Stimulated activated effector memory CD8-positive, alpha-beta T cell treated with anti-CD3 and anti-CD28 coated beads, Interleukin-12 subunit alpha, Interleukin-12 subunit beta, amount 100 ng/mL, for 72 hours (primary cell): Measurements from ENCODE around the gene TMEM131.
A peak's percentile ranks its signal among the peaks of the same experiment; 100 is the strongest.
"Not testable (repeated sequence)": the region's sequence is repeated elsewhere in the genome, so short reads cannot be mapped to it uniquely, and the experiment has no call there.

Experiments used
- ATAC-seq: fragments of 150-1000 bp; cut with Tn5 transposase; 2 replicates; pipeline ENCODE4 v1.10.0; 2021
- DNase-seq, 2 donors: peaks; one replicate each; pipeline ENCODE4 v3.0.0; 2021 to 2022; ENCODE audit warnings: low spot score in 2 of 2
- H3K27ac Mint-ChIP-seq: one replicate; pipeline ENCODE4 v1.8.0; 2022; ENCODE audit warnings: mild to moderate bottlenecking, mixed read lengths
- H3K36me3 Mint-ChIP-seq: one replicate; pipeline ENCODE4 v1.8.0; 2022; ENCODE audit warnings: mild to moderate bottlenecking, mixed read lengths
- H3K4me1 Mint-ChIP-seq: one replicate; pipeline ENCODE4 v1.8.0; 2022; ENCODE audit warnings: mixed read lengths
- H3K4me3 Mint-ChIP-seq: one replicate; pipeline ENCODE4 v1.8.0; 2022; ENCODE audit warnings: mild to moderate bottlenecking, mixed read lengths
- H3K9me3 Mint-ChIP-seq: one replicate; pipeline ENCODE4 v1.8.0; 2022; ENCODE audit warnings: mixed read lengths

TMEM131 gene

DNA sequence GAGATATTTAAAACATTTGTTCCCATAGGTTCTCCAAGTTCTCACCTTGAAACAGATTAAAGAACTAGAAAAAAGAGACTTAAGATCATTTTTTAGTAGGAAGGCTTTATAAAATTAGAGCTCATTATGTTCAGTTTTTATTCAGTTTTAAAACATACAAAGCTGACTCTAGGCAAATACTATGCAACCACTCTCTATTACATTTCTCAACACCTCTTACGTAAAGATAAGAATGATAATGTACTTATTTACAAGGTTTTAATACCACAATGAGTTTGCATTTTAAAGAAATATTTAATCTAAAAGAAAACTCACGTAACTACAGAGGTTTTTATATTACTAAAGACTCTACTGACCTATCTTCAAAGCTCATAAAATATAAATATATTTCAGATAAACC lies 68.8 kb downstream of the TMEM131 start:
- ATAC-seq (no peak), DNase-seq (no peak)
- Mint-ChIP-seq H3K4me3 (no peak overlapping the region), H3K36me3 (peaks cover 44% of the 10 kb centered on the region), H3K4me1 (peaks cover 26% of the 10 kb centered on the region), H3K27ac (no peak overlapping the region), H3K9me3 (no peaks in the 10 kb centered on the region)

DNA sequence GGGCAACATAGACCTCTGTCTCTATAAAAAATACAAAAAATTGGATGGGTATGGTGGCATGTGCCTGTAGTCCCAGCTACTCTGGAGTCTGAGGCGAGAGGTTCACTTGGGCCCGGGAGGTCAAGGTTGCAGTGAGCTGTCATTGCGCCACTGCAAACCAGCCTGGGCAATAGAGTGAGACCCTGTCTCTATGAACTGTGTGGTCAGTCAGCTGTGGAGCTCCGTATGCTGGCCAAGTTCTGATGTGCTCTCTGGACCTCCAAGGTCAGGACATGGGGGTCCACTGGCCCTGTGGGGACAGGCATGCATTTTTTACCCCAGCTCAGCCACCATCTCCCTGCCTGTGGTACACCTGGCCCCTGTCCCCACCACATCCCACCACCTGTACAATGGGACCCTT lies 71.6 kb downstream of the TMEM131 start:
- ATAC-seq (no peak), DNase-seq (no peak)
- Mint-ChIP-seq H3K9me3 (no peaks in the 10 kb centered on the region), H3K4me1 (peaks cover 11% of the 10 kb centered on the region), H3K36me3 (peaks cover 50% of the 10 kb centered on the region), H3K27ac (no peak overlapping the region), H3K4me3 (no peak overlapping the region)

DNA sequence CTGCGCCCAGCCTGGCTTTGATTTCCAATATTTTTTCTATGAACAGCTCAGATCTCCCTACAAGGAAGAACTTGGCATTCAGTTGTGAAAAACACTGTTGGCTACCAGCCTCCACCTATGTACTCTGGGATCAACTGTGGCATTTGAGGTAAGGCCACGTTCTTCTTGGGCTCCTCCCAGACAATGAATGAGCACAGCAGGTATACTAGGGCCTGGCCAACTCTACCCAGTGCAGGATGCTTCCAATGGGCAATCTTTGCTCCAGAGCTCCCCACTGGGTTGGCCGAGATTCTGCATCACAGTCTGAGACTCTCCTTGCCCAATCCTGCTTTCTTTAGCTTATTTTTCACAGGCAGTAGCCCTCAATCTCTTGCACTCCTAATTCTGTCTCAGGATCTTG lies 75.9 kb downstream of the TMEM131 start:
- ATAC-seq (no peak), DNase-seq (no peak)
- Mint-ChIP-seq H3K4me1 (peaks cover 13% of the 10 kb centered on the region), H3K9me3 (no peaks in the 10 kb centered on the region), H3K27ac (no peak overlapping the region), H3K36me3 (peaks cover 30% of the 10 kb centered on the region), H3K4me3 (no peak overlapping the region)

DNA sequence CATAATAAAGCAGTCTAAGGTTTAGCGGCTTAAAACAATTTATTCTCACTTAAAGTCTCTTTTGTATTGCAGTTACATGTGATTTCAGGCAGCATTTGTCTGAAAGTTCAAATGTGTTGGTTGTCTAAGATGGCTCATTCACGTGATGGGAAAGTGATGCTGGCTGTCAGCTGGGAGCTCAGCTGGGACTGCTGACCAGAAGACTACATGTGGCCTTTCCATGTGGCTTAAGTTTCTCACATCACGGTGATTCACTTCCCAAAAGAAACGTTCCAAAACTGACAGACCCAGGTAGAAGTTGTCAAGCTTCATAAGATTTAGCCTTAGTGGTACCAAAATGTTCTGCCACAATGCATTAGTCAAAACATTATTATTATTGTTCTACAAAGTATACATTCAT lies 76.9 kb downstream of the TMEM131 start:
- Mint-ChIP-seq H3K27ac (no peak overlapping the region), H3K9me3 (no peaks in the 10 kb centered on the region), H3K36me3 (peaks cover 22% of the 10 kb centered on the region), H3K4me1 (peaks cover 22% of the 10 kb centered on the region), H3K4me3 (no peak overlapping the region)
- no peak for DNase-seq
- ATAC-seq = no peak

DNA sequence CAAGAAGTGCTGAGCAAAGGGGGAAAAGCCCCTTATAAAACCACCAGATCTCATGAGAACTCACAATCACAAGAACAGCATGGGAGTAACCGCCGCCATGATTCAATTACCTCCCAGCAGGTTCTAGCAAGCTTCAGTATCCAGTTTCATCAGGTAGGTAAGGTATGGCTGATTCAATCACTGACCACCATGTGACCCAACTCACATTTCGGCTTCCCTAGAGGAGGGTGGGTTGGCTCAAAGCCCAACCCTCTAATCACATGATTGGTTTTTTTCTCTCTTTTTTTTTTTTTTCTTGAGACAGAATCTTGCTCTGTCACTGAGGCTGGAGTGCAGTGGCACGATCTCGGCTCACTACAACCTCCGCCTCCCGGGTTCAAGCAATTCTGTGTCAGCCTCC lies 78.1 kb downstream of the TMEM131 start:
- H3K36me3 Mint-ChIP-seq = peaks cover 10% of the 10 kb centered on the region
- H3K4me3 Mint-ChIP-seq, ATAC-seq, H3K27ac Mint-ChIP-seq, H3K9me3 Mint-ChIP-seq, DNase-seq: not testable (repeated sequence)
- peaks cover 22% of the 10 kb centered on the region for H3K4me1 Mint-ChIP-seq

DNA sequence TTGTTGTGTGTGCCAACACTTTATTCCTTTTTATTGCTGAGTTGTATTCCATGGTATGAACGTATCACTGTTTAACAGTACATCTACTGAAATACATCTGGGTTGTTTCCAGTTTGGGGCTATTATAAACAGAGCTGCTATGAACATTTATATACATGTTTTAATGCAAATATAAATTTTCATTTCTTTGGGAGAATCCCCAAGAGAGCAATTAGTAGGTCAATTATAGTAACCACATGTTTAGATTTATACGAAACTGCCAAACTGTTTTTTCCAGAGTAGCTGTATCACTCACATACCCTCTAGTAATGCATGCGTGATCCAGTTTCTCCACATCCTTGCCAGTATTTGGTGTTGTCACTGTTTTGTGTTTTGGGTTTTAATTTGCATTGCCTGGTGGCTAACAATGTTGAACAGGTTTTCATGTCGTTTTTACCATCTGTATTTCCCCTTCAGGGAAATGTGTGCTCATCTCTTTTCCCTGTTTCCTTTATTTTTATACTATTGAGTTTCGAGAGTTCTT lies 81.0 kb downstream of the TMEM131 start:
- Mint-ChIP-seq H3K27ac (peak overlapping the region; percentile 49), H3K4me1 (peaks cover 33% of the 10 kb centered on the region), H3K4me3 (no peak overlapping the region), H3K36me3 (no peaks in the 10 kb centered on the region), H3K9me3 (no peaks in the 10 kb centered on the region)
- ATAC-seq = no peak
- DNase-seq = no peak

DNA sequence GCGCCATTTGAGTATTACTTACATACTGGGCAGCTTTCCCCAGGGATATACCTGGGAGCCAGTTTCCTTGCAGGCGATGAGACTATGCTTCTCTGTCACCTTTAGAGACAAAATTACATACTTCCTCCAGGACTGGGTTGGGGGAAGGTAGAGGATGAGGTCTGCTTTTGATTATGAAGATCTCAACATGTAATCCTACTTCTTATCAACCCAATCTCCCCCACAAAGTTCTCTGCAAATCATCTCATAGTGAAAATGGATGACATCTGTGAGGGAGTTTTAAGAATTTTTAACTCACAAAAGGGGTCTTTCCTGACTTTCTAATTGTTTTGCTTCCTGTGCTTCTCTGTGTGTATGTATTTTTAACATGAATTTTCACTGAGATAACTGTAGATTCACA lies 81.9 kb downstream of the TMEM131 start:
- H3K9me3 Mint-ChIP-seq = no peaks in the 10 kb centered on the region
- peak overlapping the region; percentile 49 for H3K27ac Mint-ChIP-seq
- DNase-seq (no peak), ATAC-seq (no peak)
- peaks cover 39% of the 10 kb centered on the region for H3K4me1 Mint-ChIP-seq
- H3K36me3 Mint-ChIP-seq = no peaks in the 10 kb centered on the region
- no peak overlapping the region for H3K4me3 Mint-ChIP-seq

DNA sequence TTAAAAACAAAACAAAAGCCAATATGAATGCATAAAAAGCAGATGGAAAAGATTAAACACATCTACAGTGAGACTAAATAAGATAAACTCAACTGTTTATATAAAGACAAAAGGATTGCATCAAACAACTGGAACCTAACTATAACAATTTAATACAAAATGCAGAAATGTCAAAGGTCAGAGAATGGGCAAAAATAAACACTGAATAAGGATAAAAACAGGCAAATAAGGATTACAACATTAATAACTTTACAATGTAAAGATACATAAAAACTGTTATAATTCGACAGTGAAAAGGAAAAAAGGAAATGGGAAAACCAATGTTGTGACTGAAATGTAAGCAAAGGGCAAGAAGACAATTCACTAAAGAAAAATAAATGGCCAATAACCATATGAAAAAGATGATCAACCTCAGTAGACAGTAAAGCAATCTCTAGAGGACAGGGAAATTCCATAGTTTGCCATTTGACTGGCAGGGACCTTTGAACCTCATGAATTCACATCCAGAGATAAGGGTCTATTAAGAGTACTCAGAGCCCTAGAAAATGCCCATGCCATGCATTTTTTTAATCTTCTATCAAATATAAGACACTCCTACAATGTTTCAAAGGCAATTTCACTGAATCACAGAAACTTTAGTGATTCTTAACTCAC lies 83.7 kb downstream of the TMEM131 start:
- no peak overlapping the region for H3K27ac Mint-ChIP-seq
- H3K36me3 Mint-ChIP-seq = no peaks in the 10 kb centered on the region
- H3K4me3 Mint-ChIP-seq = no peak overlapping the region
- H3K4me1 Mint-ChIP-seq = peaks cover 33% of the 10 kb centered on the region
- ATAC-seq (no peak), DNase-seq (no peak)
- no peaks in the 10 kb centered on the region for H3K9me3 Mint-ChIP-seq

DNA sequence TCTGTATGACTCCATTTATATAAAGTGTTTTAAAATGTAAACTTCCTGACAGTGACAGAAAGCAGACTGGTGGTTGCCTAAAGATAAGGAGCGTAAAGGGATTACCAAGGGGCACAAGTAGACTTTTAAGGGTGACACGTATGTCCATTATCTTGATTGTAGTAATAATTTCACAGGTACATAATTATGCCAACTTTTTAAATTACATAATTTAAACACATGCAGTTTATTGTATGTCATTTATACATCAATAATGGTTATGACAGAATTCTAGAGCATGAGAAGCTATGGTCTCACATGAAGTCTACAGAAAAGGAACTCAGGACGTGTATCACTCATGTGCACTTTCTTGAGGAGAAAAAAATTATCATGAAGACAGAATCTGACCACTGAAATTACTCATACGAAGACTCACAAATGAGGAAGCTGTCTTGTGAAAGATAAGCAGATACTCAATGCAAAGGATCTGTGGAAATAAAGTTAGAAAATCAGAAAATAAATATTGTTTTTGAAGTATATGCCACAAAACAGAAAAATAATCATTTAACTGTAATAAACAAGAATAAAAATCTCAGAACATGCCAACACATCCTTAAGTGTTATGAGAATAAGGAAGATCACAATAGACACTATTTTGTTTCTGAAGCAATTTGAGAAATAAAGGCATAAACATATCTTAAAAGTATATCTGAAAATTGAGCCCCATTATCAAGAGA lies 84.4 kb downstream of the TMEM131 start:
- ATAC-seq = peak; percentile 94
- peaks cover 5% of the 10 kb centered on the region for H3K36me3 Mint-ChIP-seq

DNA sequence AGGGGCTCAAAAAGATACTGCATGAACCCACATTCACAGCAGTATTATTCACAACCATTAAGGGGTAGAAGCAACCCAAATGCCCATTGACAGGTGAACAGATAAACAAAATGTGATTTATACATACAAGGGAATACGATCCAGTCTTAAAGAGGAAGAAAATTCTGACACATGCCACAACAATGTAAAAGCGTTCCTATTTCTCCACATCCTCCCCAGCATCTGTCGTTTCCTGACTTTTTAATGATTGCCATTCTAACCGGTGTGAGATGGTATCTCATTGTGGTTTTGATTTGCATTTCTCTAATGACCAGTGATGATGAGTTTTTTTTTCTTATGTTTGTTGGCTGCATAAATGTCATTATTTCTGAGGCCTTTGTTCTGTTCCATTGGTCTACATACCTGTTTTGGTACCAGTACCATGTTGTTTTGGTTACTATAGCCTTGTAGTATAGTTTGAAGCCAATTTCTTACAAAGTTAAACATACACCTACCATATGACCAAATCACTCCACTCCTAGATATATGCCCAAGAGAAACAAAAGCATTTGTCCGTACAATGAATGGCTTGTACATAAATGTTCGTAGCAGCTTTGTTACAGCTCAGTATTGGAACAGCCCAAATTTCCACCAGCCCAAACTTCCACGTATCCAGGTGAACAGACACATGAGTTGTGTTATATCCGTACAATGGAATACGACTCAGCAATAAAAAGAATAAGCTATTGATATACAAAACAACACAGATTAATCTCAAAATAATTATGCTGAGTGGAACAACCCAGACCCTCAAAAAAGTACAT lies 85.1 kb downstream of the TMEM131 start:
- Mint-ChIP-seq H3K9me3 (no peaks in the 10 kb centered on the region), H3K4me3 (no peak overlapping the region), H3K4me1 (peaks cover 36% of the 10 kb centered on the region), H3K27ac (no peak overlapping the region), H3K36me3 (peaks cover 5% of the 10 kb centered on the region)
- ATAC-seq (no peak), DNase-seq (no peak)

More for the DNA sequence above, 84.4 kb downstream of the TMEM131 start:
- no peak overlapping the region for H3K4me3 Mint-ChIP-seq
- H3K27ac Mint-ChIP-seq = no peak overlapping the region
- peaks cover 33% of the 10 kb centered on the region for H3K4me1 Mint-ChIP-seq
- no peaks in the 10 kb centered on the region for H3K9me3 Mint-ChIP-seq
- DNase-seq = no peak

DNA sequence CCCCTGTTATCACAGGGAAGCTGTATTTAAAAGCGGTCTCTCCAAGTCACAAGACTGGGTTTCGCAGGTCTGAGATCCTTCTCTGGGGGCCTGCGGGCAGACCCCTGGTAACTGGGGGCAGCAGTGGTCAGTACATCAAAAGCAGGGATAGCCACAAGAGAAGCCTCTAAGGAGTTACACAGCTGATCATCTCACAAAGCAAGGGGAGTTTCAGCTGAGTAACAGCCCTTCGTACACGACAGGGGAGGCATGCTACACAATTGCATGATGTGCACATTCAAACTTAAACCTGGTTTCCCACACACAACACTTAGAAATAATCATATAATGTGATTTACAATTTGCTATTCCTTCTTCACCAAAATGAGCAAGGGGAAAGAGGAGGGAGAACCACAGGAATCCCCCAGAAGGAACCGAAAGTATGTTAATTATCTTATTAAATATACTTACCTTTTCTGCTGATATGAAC lies 87.5 kb downstream of the TMEM131 start:
- peaks cover 26% of the 10 kb centered on the region for H3K4me1 Mint-ChIP-seq

DNA sequence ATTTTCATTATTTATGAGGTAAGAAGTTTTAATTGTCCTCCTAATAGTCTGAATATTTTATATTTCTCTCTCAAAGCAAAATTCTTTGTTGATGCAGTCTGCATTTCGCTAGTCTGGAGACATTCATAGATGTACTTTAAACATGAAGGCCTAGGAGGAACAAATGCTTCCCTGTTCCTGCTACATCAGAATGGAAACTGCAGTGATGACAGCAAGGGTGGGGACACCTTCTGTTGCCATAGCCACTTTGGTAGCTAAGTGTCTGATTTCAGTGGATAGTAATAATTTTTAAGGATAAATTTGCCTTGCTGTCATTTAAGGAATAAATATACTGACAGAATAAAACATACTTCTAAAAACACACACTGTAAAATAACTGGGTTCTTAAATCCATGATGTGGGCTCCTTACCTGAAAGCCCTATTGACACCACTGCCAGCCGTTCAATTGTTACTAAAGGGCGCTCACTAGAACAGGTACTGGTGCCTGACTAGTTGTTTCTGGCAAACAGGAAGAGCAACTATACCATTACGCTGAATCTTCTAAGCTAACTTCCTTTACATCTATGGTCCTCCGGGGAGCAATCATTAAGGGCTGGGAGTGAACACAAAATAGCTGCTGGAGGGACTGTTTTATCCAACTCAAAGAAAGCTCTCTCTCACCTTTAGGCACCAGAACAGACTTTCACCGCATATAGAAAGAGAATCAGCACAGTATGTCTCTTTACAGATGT lies 88.2 kb downstream of the TMEM131 start:
- H3K4me1 Mint-ChIP-seq = peaks cover 26% of the 10 kb centered on the region
- no peak overlapping the region for H3K27ac Mint-ChIP-seq
- no peak overlapping the region for H3K4me3 Mint-ChIP-seq
- peaks cover 30% of the 10 kb centered on the region for H3K36me3 Mint-ChIP-seq
- no peak for DNase-seq
- no peak for ATAC-seq
- H3K9me3 Mint-ChIP-seq = no peaks in the 10 kb centered on the region

More for the DNA sequence above, 87.5 kb downstream of the TMEM131 start:
- Mint-ChIP-seq H3K27ac (no peak overlapping the region), H3K4me3 (no peak overlapping the region), H3K36me3 (peaks cover 23% of the 10 kb centered on the region), H3K9me3 (no peaks in the 10 kb centered on the region)
- ATAC-seq (no peak), DNase-seq (no peak)

DNA sequence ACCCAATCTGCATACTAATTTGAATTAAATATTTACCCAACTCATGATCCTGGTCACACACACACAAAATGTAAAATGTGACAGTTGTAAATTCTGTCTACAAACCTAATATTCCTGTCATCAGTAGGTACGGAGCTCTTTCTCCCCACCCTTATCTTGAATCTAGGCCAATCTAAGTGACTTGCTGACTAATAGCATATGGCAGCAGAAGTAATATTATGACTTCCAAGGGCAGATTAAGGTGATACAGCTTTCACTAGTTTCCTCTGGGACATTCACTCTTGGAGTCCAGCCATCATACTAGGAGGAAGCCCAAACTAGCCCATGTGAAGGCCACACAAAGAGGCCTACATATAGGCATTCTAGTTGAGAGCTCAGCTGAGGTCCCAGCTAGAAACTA lies 89.4 kb downstream of the TMEM131 start:
- peaks cover 15% of the 10 kb centered on the region for H3K4me1 Mint-ChIP-seq
- DNase-seq (no peak), ATAC-seq (no peak)
- H3K36me3 Mint-ChIP-seq = peaks cover 30% of the 10 kb centered on the region
- H3K27ac Mint-ChIP-seq = no peak overlapping the region
- no peaks in the 10 kb centered on the region for H3K9me3 Mint-ChIP-seq
- H3K4me3 Mint-ChIP-seq = no peak overlapping the region

DNA sequence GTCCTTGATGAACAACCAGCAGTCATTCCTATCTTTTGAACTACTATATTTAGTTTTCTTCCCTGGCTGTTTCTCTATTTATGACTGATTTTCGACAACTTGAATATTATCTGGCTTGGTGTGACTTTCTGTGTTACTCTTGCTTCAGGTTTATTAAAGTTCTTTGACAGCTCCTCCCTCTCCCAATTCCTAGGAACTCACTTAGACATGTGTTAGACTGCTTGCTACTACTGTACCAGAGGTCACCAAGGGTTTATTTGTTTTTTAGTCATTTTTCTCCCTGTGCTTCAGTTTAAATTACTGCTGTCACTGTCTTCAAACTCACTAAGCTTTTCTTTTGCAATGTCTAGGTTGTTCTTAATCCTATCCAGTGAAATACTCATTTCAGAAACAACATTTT lies 90.5 kb downstream of the TMEM131 start:
- DNase-seq (no peak), ATAC-seq (peak; percentile 51)
- Mint-ChIP-seq H3K4me1 (peaks cover 17% of the 10 kb centered on the region), H3K4me3 (no peak overlapping the region), H3K27ac (no peak overlapping the region), H3K9me3 (no peaks in the 10 kb centered on the region), H3K36me3 (peaks cover 30% of the 10 kb centered on the region)

DNA sequence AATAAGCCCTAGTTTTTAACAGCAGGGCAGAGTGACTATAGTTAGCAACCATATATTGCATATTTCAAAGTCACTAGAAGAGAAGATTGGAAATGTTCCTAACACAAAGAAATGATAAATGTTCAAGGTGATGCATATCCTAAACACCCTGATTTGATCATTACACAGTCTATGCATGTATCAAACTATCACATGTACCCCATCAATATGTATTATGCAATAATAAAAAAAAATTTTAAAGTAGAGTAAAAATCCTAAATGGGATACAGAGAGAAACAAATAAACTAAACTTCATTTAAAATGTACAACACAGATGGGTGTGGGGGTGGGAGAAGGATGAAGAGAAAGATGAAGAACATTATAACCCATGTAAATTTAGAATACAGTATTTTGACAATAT lies 93.9 kb downstream of the TMEM131 start:
- peaks cover 36% of the 10 kb centered on the region for H3K36me3 Mint-ChIP-seq

More for the DNA sequence above, 93.9 kb downstream of the TMEM131 start:
- Mint-ChIP-seq H3K4me1 (peaks cover 15% of the 10 kb centered on the region), H3K9me3 (no peaks in the 10 kb centered on the region), H3K27ac (no peak overlapping the region), H3K4me3 (no peak overlapping the region)
- DNase-seq (no peak), ATAC-seq (no peak)
